SU-DHL-6 (cell line): ENCODE data around the gene ACYP1.

Source experiments
- H2AFZ ChIP-seq: fragments of 200-600 bp; sonication (generic); 2 replicates; pipeline ENCODE4 v1.6.1; 2014; ENCODE audit warnings: low read depth, mild to moderate bottlenecking, moderate library complexity, mixed read lengths, antibody characterized with exemption, low read length; ENCODE audit not compliant: severe bottlenecking
- H3F3A ChIP-seq: fragments of 200-600 bp; shearing (Covaris generic); 2 replicates; pipeline ENCODE4 v1.6.0; 2016; ENCODE audit warnings: antibody characterized with exemption, mild to moderate bottlenecking; ENCODE audit not compliant: insufficient read depth
- H3K27ac ChIP-seq: fragments of 200-600 bp; sonication (generic); 2 replicates; pipeline ENCODE4 v1.5.1; 2016; ENCODE audit warnings: low read depth, mild to moderate bottlenecking, low read length, moderate library complexity, mixed read lengths
- H3K27me3 ChIP-seq: fragments of 200-600 bp; sonication (generic), shearing (Covaris generic); 2 replicates; pipeline ENCODE4 v1.6.0; 2014; ENCODE audit warnings: mild to moderate bottlenecking, low read length
- H3K36me3 ChIP-seq: fragments of 200-600 bp; sonication (generic); 2 replicates; pipeline ENCODE4 v1.6.1; 2014; ENCODE audit warnings: mild to moderate bottlenecking, low read length, mixed read lengths
- H3K4me2 ChIP-seq: fragments of 300-600, 200-600 bp; shearing (Covaris generic), sonication (generic); 2 replicates; pipeline ENCODE4 v1.6.0; 2014; ENCODE audit warnings: low read length, low read depth, mild to moderate bottlenecking; ENCODE audit not compliant: poor library complexity, severe bottlenecking
- H3K4me3 ChIP-seq: fragments of 200-600 bp; sonication (generic); 2 replicates; pipeline ENCODE4 v1.5.1; 2014; ENCODE audit warnings: antibody characterized with exemption, low read length, mild to moderate bottlenecking, mixed read lengths; ENCODE audit not compliant: insufficient read depth, poor library complexity, severe bottlenecking
- H3K79me2 ChIP-seq: fragments of 200-600 bp; sonication (generic); 2 replicates; pipeline ENCODE4 v1.6.1; 2014; ENCODE audit warnings: mild to moderate bottlenecking, low read length, moderate library complexity; ENCODE audit not compliant: insufficient read depth
- H3K9ac ChIP-seq: fragments of 200-600 bp; sonication (generic); 2 replicates; pipeline ENCODE4 v1.7.0; 2014; ENCODE audit warnings: mild to moderate bottlenecking, low read length
- H3K9me2 ChIP-seq: fragments of 200-600 bp; sonication (generic); replicated peaks from 2 replicates; pipeline ENCODE4 v1.6.1; 2014; ENCODE audit warnings: low read length; ENCODE audit not compliant: insufficient read depth
- H3K9me3 ChIP-seq: fragments of 200-600 bp; sonication (generic); 2 replicates; pipeline ENCODE4 v1.6.1; 2014; ENCODE audit warnings: low read length, mixed read lengths; ENCODE audit not compliant: insufficient read depth
- H4K20me1 ChIP-seq: fragments of 200-600 bp; sonication (generic); 2 replicates; pipeline ENCODE4 v1.6.1; 2014; ENCODE audit warnings: low read depth, mild to moderate bottlenecking, antibody characterized with exemption, low read length, moderate library complexity, mixed read lengths
- CTCF ChIP-seq: fragments of 200-600 bp; sonication (generic); IDR thresholded peaks from one replicate; pipeline ENCODE4 v1.5.1; 2017; ENCODE audit warnings: antibody characterized with exemption, mild to moderate bottlenecking, low read length, moderate library complexity; ENCODE audit not compliant: insufficient read depth, poor library complexity, severe bottlenecking
- EZH2phosphoT487 ChIP-seq: fragments of 200-600 bp; sonication (generic), shearing (Covaris generic); conservative IDR thresholded peaks from 2 replicates; pipeline ENCODE4 v1.6.1; 2018; ENCODE audit warnings: mild to moderate bottlenecking, antibody characterized with exemption, low read length, moderate library complexity, mixed read lengths

The ACYP1 gene

GRCh38 chr14:75088153-75088552 is 24.3 kb upstream of the ACYP1 start:
- Histone ChIP-seq H3K9me3 (no peaks in the 10 kb centered on the region), H3K27ac (no peak overlapping the region), H3K9me2 (no peaks in the 10 kb centered on the region), H3K36me3 (peaks cover 9% of the 10 kb centered on the region), H3K79me2 (no peaks in the 10 kb centered on the region), H3K27me3 (no peaks in the 10 kb centered on the region), H3K4me3 (no peak overlapping the region), H2AFZ (no peak overlapping the region), H3K4me2 (no peak overlapping the region), H4K20me1 (no peaks in the 10 kb centered on the region), H3F3A (no peaks in the 10 kb centered on the region), H3K9ac (no peak overlapping the region)
- TF ChIP-seq CTCF (no peak), EZH2phosphoT487 (no peak)

DNA sequence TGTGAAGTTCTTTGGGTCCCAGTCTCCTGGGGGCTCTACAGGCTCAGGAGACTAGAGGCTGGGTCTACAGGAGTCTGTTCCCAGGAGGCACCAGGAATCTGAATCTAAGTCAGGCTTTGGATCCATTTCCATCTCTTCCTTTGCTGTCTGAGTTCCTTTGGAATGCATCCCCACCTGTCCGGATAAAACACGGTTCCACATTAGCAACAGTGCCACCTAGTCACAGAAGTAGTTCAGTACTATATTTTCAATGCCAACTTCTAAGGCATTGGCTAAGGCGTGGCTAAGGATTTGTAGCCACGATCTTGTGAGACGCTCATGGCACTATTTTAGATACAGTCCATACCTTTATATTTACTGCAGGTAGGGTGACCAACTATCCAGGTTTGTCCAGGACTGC is 20.7 kb upstream of the ACYP1 start:
- Histone ChIP-seq H3K9me3 (no peaks in the 10 kb centered on the region), H3K9ac (no peak overlapping the region), H3K36me3 (peaks cover 3% of the 10 kb centered on the region), H3K4me2 (no peak overlapping the region), H3K9me2 (no peaks in the 10 kb centered on the region), H3K27ac (no peak overlapping the region), H3K4me3 (no peak overlapping the region), H4K20me1 (no peaks in the 10 kb centered on the region), H3K27me3 (no peaks in the 10 kb centered on the region), H2AFZ (no peak overlapping the region), H3F3A (no peaks in the 10 kb centered on the region), H3K79me2 (no peaks in the 10 kb centered on the region)
- TF ChIP-seq EZH2phosphoT487 = no peak

DNA sequence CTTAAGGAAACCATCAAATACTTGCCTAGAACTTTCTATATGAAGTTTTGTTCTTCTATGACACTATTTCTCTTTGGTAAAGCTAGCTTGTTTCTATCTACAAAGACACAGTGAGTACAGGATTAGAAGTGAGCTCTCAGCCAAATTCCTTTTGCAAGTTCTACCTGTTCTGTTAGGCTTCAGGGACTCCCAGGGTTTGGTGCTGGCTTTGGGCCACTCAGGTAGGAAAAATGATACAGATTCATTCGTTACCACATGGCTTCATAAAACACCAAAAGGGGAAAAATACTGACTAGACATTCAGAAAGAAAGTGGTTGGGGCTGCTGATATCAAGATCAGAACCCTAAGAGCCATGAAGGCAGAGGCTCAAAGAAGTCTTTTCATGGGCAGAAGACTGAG is 19.4 kb upstream of the ACYP1 start:
- H3K27me3 ChIP-seq = no peaks in the 10 kb centered on the region
- no peak overlapping the region for H3K4me2 ChIP-seq
- H4K20me1 ChIP-seq = no peaks in the 10 kb centered on the region
- H3K79me2 ChIP-seq = no peaks in the 10 kb centered on the region
- H3F3A ChIP-seq = no peaks in the 10 kb centered on the region
- H2AFZ ChIP-seq = no peak overlapping the region
- H3K9ac ChIP-seq = no peak overlapping the region
- no peak for TF ChIP-seq CTCF
- TF ChIP-seq EZH2phosphoT487 = no peak
- no peaks in the 10 kb centered on the region for H3K9me3 ChIP-seq
- H3K27ac ChIP-seq = no peak overlapping the region
- H3K36me3 ChIP-seq = peaks cover 3% of the 10 kb centered on the region
- no peak overlapping the region for H3K4me3 ChIP-seq
- H3K9me2 ChIP-seq = no peaks in the 10 kb centered on the region

- Histone ChIP-seq H3K9me2 (no peaks in the 10 kb centered on the region), H3K4me2 (no peak overlapping the region), H3F3A (no peaks in the 10 kb centered on the region), H3K27ac (no peak overlapping the region), H3K27me3 (no peaks in the 10 kb centered on the region), H4K20me1 (no peaks in the 10 kb centered on the region), H3K79me2 (no peaks in the 10 kb centered on the region), H3K36me3 (peaks cover 3% of the 10 kb centered on the region; the same call in 1 of the 2 replicates), H3K4me3 (no peak overlapping the region), H2AFZ (no peak overlapping the region), H3K9me3 (no peaks in the 10 kb centered on the region), H3K9ac (no peak overlapping the region)
- TF ChIP-seq EZH2phosphoT487 (no peak), CTCF (no peak)
Measured at GRCh38 chr14:75081660-75082229, 17.9 kb upstream of the ACYP1 start.
